H1 (cell line): Measurements from ENCODE around the gene OPCML. TPM values are rescaled to one million over a fixed set of nuclear protein-coding genes. Genes with fewer than 3 reads are reported as not detected.

ENCODE experiments used
- CTCF ChIA-PET: fragments of 300-600 bp; sonication (Branson Sonifier 250); formaldehyde crosslinking; loops from one replicate; lab custom pipeline; 2021; ENCODE audit not compliant: partially characterized antibody; lab: Charles Lee
- POLR2A ChIA-PET: fragments of 300-600 bp; sonication (Branson Sonifier 250); formaldehyde crosslinking; loops from one replicate; lab custom pipeline; 2021; ENCODE audit warnings: inconsistent platforms; ENCODE audit not compliant: partially characterized antibody; lab: Charles Lee
- DNase-seq, 2 experiments: peaks; one replicate each; pipeline versions ENCODE4 v3.0.0 to v3.0.0-alpha.2; 2010 to 2022; ENCODE audit warnings: low spot score in 2 of 2, low read depth in 1 of 2, mixed read lengths in 1 of 2
- FAIRE-seq: peaks from 2 replicates; lab custom pipeline; 2011; peaks lifted over from hg19 to GRCh38; lab: Jason Lieb, UNC
- H2AFZ ChIP-seq: 2 replicates; pipeline ENCODE4 v1.8.1; 2012; ENCODE audit warnings: low read length, inconsistent platforms
- H2AK5ac ChIP-seq: 2 replicates; pipeline ENCODE4 v1.6.1; 2013; ENCODE audit warnings: low read depth, low read length
- H2BK120ac ChIP-seq: replicated peaks from 2 replicates; pipeline ENCODE3; 2013; ENCODE audit warnings: low read depth, low read length, inconsistent platforms
- H2BK12ac ChIP-seq: 2 replicates; pipeline ENCODE4 v1.6.1; 2013; ENCODE audit warnings: low read depth, low read length
- H2BK15ac ChIP-seq: 2 replicates; pipeline ENCODE4 v1.6.1; 2013; ENCODE audit warnings: low read length
- H2BK20ac ChIP-seq: 2 replicates; pipeline ENCODE4 v1.6.1; 2013; ENCODE audit warnings: low read length
- H2BK5ac ChIP-seq: 2 replicates; pipeline ENCODE4 v1.6.1; 2013; ENCODE audit warnings: low read depth, low read length
- H3K14ac ChIP-seq: 2 replicates; pipeline ENCODE4 v1.6.1; 2013; ENCODE audit warnings: inconsistent platforms; ENCODE audit not compliant: insufficient read length
- H3K18ac ChIP-seq: 2 replicates; pipeline ENCODE4 v1.6.1; 2013; ENCODE audit warnings: low read length; ENCODE audit errors: extremely low read depth
- H3K23ac ChIP-seq: 2 replicates; pipeline ENCODE4 v1.6.1; 2013; ENCODE audit warnings: inconsistent platforms; ENCODE audit not compliant: insufficient read length
- H3K23me2 ChIP-seq: 2 replicates; pipeline ENCODE4 v1.6.1; 2013; ENCODE audit warnings: low read depth, low read length
- H3K27ac ChIP-seq: 2 replicates; pipeline ENCODE4 v1.6.1; 2011; ENCODE audit warnings: low read depth, low read length, inconsistent platforms
- H3K27me3 ChIP-seq, 4 experiments: replicated peaks in 1 of 4; 1 replicate in 1 of 4; 2 replicates in 3 of 4; pipeline versions ENCODE4 v1.6.1 to v1.8.1; 2011 to 2013; ENCODE audit warnings: low read length in 3 of 4, mild to moderate bottlenecking in 3 of 4, inconsistent platforms in 2 of 4, mixed read lengths in 2 of 4, moderate library complexity in 1 of 4; ENCODE audit not compliant: control insufficient read depth in 3 of 4, insufficient read depth in 3 of 4; ENCODE audit errors: extremely low read depth in 1 of 4
- H3K36me3 ChIP-seq, 4 experiments: 2 replicates each; pipeline versions ENCODE4 v1.6.1 to v1.8.1; 2011 to 2013; ENCODE audit warnings: mild to moderate bottlenecking in 4 of 4, low read length in 3 of 4, moderate library complexity in 2 of 4, control low read depth in 1 of 4, inconsistent platforms in 1 of 4; ENCODE audit not compliant: insufficient read depth in 4 of 4, control insufficient read depth in 2 of 4
- H3K4ac ChIP-seq: replicated peaks from 2 replicates; pipeline ENCODE3; 2013; ENCODE audit warnings: low read length, low read depth, mixed read lengths, inconsistent platforms; ENCODE audit not compliant: insufficient read length
- H3K4me1 ChIP-seq, 4 experiments: replicated peaks in 1 of 4; 1 replicate in 1 of 4; 2 replicates in 3 of 4; pipeline versions ENCODE4 v1.6.1 to v1.8.1; 2011 to 2013; ENCODE audit warnings: low read length in 3 of 4, inconsistent platforms in 2 of 4, mixed read lengths in 1 of 4; ENCODE audit not compliant: insufficient read depth in 4 of 4, control insufficient read depth in 3 of 4
- H3K4me2 ChIP-seq, 2 experiments: 2 replicates each; pipeline versions ENCODE4 v1.6.1 to v1.8.1; 2011 to 2013; ENCODE audit warnings: low read depth in 2 of 2, low read length in 2 of 2, control low read depth in 1 of 2, inconsistent platforms in 1 of 2, mild to moderate bottlenecking in 1 of 2; ENCODE audit not compliant: insufficient read depth in 1 of 2
- H3K4me3 ChIP-seq, 4 experiments: fragments of 200-600, 300-600 bp in 1 of 4; sonication (generic), shearing (Covaris generic), sonication (Bioruptor Twin) in 1 of 4; 2 replicates each; pipeline versions ENCODE4 v1.5.1 to v1.8.1; 2011 to 2016; ENCODE audit warnings: low read length in 4 of 4, low read depth in 3 of 4, control low read depth in 2 of 4, inconsistent platforms in 2 of 4, mild to moderate bottlenecking in 2 of 4, mixed read lengths in 1 of 4, moderate library complexity in 1 of 4; ENCODE audit not compliant: insufficient read depth in 2 of 4; ENCODE audit errors: extremely low read depth in 1 of 4
- H3K56ac ChIP-seq: replicated peaks from 2 replicates; pipeline ENCODE3; 2013; ENCODE audit warnings: low read depth, mild to moderate bottlenecking, mixed read lengths, low read length, inconsistent platforms; ENCODE audit not compliant: insufficient read length
- H3K79me1 ChIP-seq: 2 replicates; pipeline ENCODE4 v1.6.1; 2013; ENCODE audit warnings: low read depth, low read length, control low read depth
- H3K79me2 ChIP-seq, 2 experiments: 2 replicates each; pipeline versions ENCODE4 v1.6.1 to v1.8.1; 2012 to 2013; ENCODE audit warnings: low read length in 2 of 2, mild to moderate bottlenecking in 2 of 2, inconsistent platforms in 1 of 2; ENCODE audit not compliant: insufficient read depth in 2 of 2, control insufficient read depth in 1 of 2
- H3K9ac ChIP-seq, 4 experiments: replicated peaks in 1 of 4; 1 replicate in 1 of 4; 2 replicates in 3 of 4; pipeline versions ENCODE4 v1.6.1 to v1.8.1; 2011 to 2013; ENCODE audit warnings: low read depth in 3 of 4, low read length in 3 of 4, control low read depth in 2 of 4, mild to moderate bottlenecking in 2 of 4, moderate library complexity in 2 of 4, inconsistent platforms in 1 of 4; ENCODE audit errors: extremely low read depth in 1 of 4
- H3K9me3 ChIP-seq, 2 experiments: 2 replicates each; pipeline versions ENCODE4 v1.6.1 to v1.8.1; 2012 to 2013; ENCODE audit warnings: mild to moderate bottlenecking in 2 of 2, moderate library complexity in 2 of 2, control low read depth in 1 of 2, inconsistent platforms in 1 of 2, low read depth in 1 of 2, low read length in 1 of 2, mixed read lengths in 1 of 2; ENCODE audit not compliant: insufficient read depth in 2 of 2
- H4K20me1 ChIP-seq, 2 experiments: replicated peaks in 1 of 2; 2 replicates each; pipeline versions ENCODE3 to v1.8.1; 2011 to 2013; ENCODE audit warnings: inconsistent platforms in 2 of 2, low read length in 2 of 2, mild to moderate bottlenecking in 1 of 2; ENCODE audit not compliant: insufficient read depth in 2 of 2, control insufficient read depth in 1 of 2
- H4K5ac ChIP-seq: 2 replicates; pipeline ENCODE4 v1.6.1; 2013; ENCODE audit warnings: low read length, low read depth, mixed read lengths, inconsistent platforms; ENCODE audit not compliant: insufficient read length
- H4K8ac ChIP-seq: 2 replicates; pipeline ENCODE4 v1.8.0; 2013; ENCODE audit warnings: mild to moderate bottlenecking, moderate library complexity, low read length, inconsistent platforms; ENCODE audit not compliant: insufficient read depth; ENCODE audit errors: extremely low read depth
- H4K91ac ChIP-seq: replicated peaks from 2 replicates; pipeline ENCODE3; 2013; ENCODE audit warnings: low read length, mixed read lengths, inconsistent platforms; ENCODE audit not compliant: insufficient read length
- ATF2 ChIP-seq: IDR thresholded peaks from 2 replicates; pipeline ENCODE4 v1.6.1; 2012; ENCODE audit warnings: low read length, inconsistent platforms
- BRCA1 ChIP-seq: IDR thresholded peaks from 2 replicates; pipeline ENCODE4 v1.6.1; 2012; ENCODE audit warnings: low read depth, low read length, improper control_type of control experiment
- CTBP2 ChIP-seq: IDR thresholded peaks from 2 replicates; pipeline ENCODE4 v1.7.0; 2011; ENCODE audit warnings: borderline replicate concordance, mild to moderate bottlenecking, moderate library complexity, mixed read lengths, low read length; ENCODE audit not compliant: insufficient read depth, insufficient read length
- EGR1 ChIP-seq: IDR thresholded peaks from 2 replicates; pipeline ENCODE4 v1.6.1; 2011; ENCODE audit warnings: low read depth, low read length, borderline replicate concordance
- EP300 ChIP-seq, 2 experiments: IDR thresholded peaks; 1 replicate in 1 of 2; 2 replicates in 1 of 2; pipeline ENCODE4 v1.6.1; 2011 to 2012; ENCODE audit warnings: low read depth in 2 of 2, low read length in 2 of 2, mild to moderate bottlenecking in 2 of 2, borderline replicate concordance in 1 of 2, inconsistent platforms in 1 of 2, moderate library complexity in 1 of 2
- EZH2 ChIP-seq: fragments of 200-600 bp; sonication (generic); IDR thresholded peaks from 2 replicates; pipeline ENCODE4 v1.7.1; 2012; ENCODE audit warnings: low read depth, mild to moderate bottlenecking, moderate library complexity, low read length, inconsistent platforms; ENCODE audit not compliant: severe bottlenecking
- GTF2F1 ChIP-seq: IDR thresholded peaks from 2 replicates; pipeline ENCODE4 v1.6.1; 2012; ENCODE audit warnings: low read depth, low read length, improper control_type of control experiment, borderline replicate concordance
- KDM5A ChIP-seq: fragments of 200-600 bp; IDR thresholded peaks from 2 replicates; pipeline ENCODE4 v1.7.1; 2012; ENCODE audit warnings: mild to moderate bottlenecking, low read length, inconsistent platforms, mixed read lengths
- NANOG ChIP-seq: IDR thresholded peaks from 2 replicates; pipeline ENCODE4 v1.6.1; 2011; ENCODE audit warnings: low read length, low read depth, mild to moderate bottlenecking, inconsistent platforms; ENCODE audit not compliant: insufficient read depth, poor library complexity, severe bottlenecking
- POLR2A ChIP-seq, 2 experiments: IDR thresholded peaks; 1 replicate in 1 of 2; 2 replicates in 1 of 2; pipeline ENCODE4 v1.6.1; 2011; ENCODE audit warnings: low read depth in 2 of 2, low read length in 2 of 2, mild to moderate bottlenecking in 2 of 2; ENCODE audit errors: control extremely low read depth in 1 of 2
- SP4 ChIP-seq: IDR thresholded peaks from 2 replicates; pipeline ENCODE4 v1.6.1; 2012; ENCODE audit warnings: low read length, inconsistent platforms
- TAF7 ChIP-seq: optimal IDR thresholded peaks from 2 replicates; pipeline ENCODE3; 2011; ENCODE audit warnings: low read depth, mild to moderate bottlenecking, inconsistent platforms, low read length, moderate library complexity, borderline replicate concordance
- WGBS, 2 experiments: shearing (Covaris generic) in 1 of 2; methylation state at CpG; one replicate each; pipeline versions ENCODE4 v1.1.6 to v1.1.7; 2013 to 2015; ENCODE audit warnings: low lambda C conversion rate in 2 of 2, mixed read lengths in 2 of 2, inconsistent platforms in 1 of 2, low coverage in 1 of 2, missing lambda C conversion rate in 1 of 2; ENCODE audit not compliant: insufficient replicate concordance in 2 of 2, insufficient coverage in 1 of 2, insufficient read length in 1 of 2; ENCODE audit errors: extremely low coverage in 1 of 2, missing lambda C conversion rate in 1 of 2; 5-methylcytosine and 5-hydroxymethylcytosine counted together
- polyA plus RNA-seq, 7 experiments: library from polyadenylated mRNA; depleted of rRNA in 3 of 7; stranded (reverse) in 5 of 7; unstranded in 2 of 7; fragments of >200 nt in 5 of 7; fragments of 200-250 nt in 2 of 7; gene quantifications; 1 replicate in 5 of 7; 2 replicates in 1 of 7; 4 replicates in 1 of 7; pipeline versions ENCODE4 v1.2.1 to v1.2.3, GENCODE V29; 2011 to 2013; ENCODE audit warnings: missing spikeins in 2 of 7, mixed read lengths in 2 of 7
- total RNA-seq: library from RNA; stranded (reverse); fragmentation: NEBNext Ultra II Directional; extraction: Animal tissue kit (Norgen Biotek cat#: 25700); gene quantifications from 2 replicates; pipeline ENCODE4 v1.2.1, GENCODE V29; 2021

OPCML gene
- total and polyA plus RNA-seq, 2 of the 8 experiments (the other 6 are each of a cell fraction or from before 2014, with no cell fraction given), result 2.3 to 3.1 TPM

GRCh38 chr11:133507185-133507584, 25.1 kb downstream of the OPCML start:
- H3K9ac ChIP-seq, result no peak overlapping the region
- H3K36me3 ChIP-seq, result no peaks in the 10 kb centered on the region
- no peak overlapping the region for H2AK5ac ChIP-seq
- FAIRE-seq (no peak), DNase-seq (peak in 1 of 2 experiments; percentile 44)
- no peak overlapping the region for H2BK15ac ChIP-seq
- H3K14ac ChIP-seq, result no peak overlapping the region
- no peak overlapping the region for H3K4ac ChIP-seq
- H3K27me3 ChIP-seq, result peaks cover 0 to 7% (median 2%) of the 10 kb centered on the region in 4 experiments; a peak in 2 of 7 replicates
- no peak overlapping the region for H2AFZ ChIP-seq
- H3K4me3 ChIP-seq, result no peak overlapping the region
- H4K20me1 ChIP-seq, result no peaks in the 10 kb centered on the region
- no peaks in the 10 kb centered on the region; the same call in none of the 2 replicates for H3K23me2 ChIP-seq
- H3K79me1 ChIP-seq, result no peaks in the 10 kb centered on the region
- no peaks in the 10 kb centered on the region for H3K9me3 ChIP-seq
- no peak overlapping the region for H2BK20ac ChIP-seq
- no peak overlapping the region for H3K4me2 ChIP-seq
- WGBS, 2 experiments, result 91% methylated on average over 4 of the region's 4 CpGs; no CpG with 5 or more reads in 1 of the 2 experiments
- H4K5ac ChIP-seq, result no peak overlapping the region
- no peak overlapping the region for H2BK12ac ChIP-seq
- no peak overlapping the region for H3K56ac ChIP-seq
- H3K23ac ChIP-seq, result no peak overlapping the region
- H4K8ac ChIP-seq, result no peak overlapping the region
- peaks cover 4 to 27% (median 21%) of the 10 kb centered on the region in 4 experiments for H3K4me1 ChIP-seq
- no peak overlapping the region for H2BK5ac ChIP-seq
- POLR2A ChIA-PET, result no interaction called here
- no peak overlapping the region for H3K27ac ChIP-seq
- H4K91ac ChIP-seq, result no peak overlapping the region
- CTCF ChIA-PET, result interaction anchor here (1.1 kb wide), 1 partner anchor 427 kb away, joined by 3 read pairs; no protein-coding TSS in a partner anchor
- no peaks in the 10 kb centered on the region for H3K79me2 ChIP-seq
- no peak overlapping the region; the same call in 1 of the 2 replicates for H3K18ac ChIP-seq
- no peak overlapping the region for H2BK120ac ChIP-seq
- TF ChIP-seq TAF7, result no peak
- TF ChIP-seq BRCA1, result no peak
- no peak for TF ChIP-seq KDM5A
- TF ChIP-seq CTBP2, result no peak
- TF ChIP-seq EZH2, result no peak
- TF ChIP-seq NANOG, result no peak
- TF ChIP-seq SP4, result no peak
- no peak for TF ChIP-seq ATF2
- TF ChIP-seq EP300 (IDR thresholded peaks at IDR 0.05; ENCODE audit: borderline replicate concordance in 1 of 2, low read depth in 2 of 2, low read length in 2 of 2), result no peak
- TF ChIP-seq GTF2F1, result no peak
- TF ChIP-seq EGR1, result no peak
- TF ChIP-seq POLR2A (IDR thresholded peaks at IDR 0.05; ENCODE audit: control extremely low read depth in 1 of 2, low read depth in 2 of 2, low read length in 2 of 2), result no peak
